ENCODE measurements around the gene VBP1. TPM values are rescaled to one million over a fixed set of nuclear protein-coding genes. Genes with fewer than 3 reads are reported as not detected.

Gene VBP1
- total and polyA plus RNA-seq, 2 of the 8 experiments (the other 6 are each of a cell fraction or from before 2014, with no cell fraction given): 21.6 to 56.0 TPM

DNA sequence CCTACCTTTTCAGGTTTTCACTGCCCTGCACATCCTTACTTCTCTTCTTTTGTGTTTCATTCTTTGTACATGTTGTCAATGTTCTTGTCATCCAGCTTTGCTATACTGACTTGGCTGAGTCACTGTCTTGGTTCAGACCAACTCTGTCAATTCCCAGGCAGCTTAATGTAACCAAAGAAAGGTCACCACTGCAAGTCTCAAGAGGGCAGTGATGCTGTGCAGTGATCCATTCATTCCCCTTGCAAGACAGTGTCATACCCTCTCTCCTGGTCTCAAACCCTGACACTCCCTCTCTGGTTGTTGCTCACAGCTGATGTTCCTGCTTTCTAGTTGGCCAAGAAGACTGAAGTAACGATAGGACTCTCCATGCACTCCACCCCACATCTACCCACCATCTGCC, 30.5 kb downstream of the VBP1 start:
- POLR2A ChIA-PET (ENCODE audit: partially characterized antibody): no interaction called here
- TF ChIP-seq RFX5 (IDR thresholded peaks at IDR 0.05; ENCODE audit: borderline replicate concordance, low read depth, low read length): no peak
- no peak for TF ChIP-seq TBP (IDR thresholded peaks at IDR 0.05; ENCODE audit: low read depth, low read length)
- no peak for TF ChIP-seq GABPA (IDR thresholded peaks at IDR 0.05; ENCODE audit: borderline replicate concordance, insufficient read depth, low read length)
- TF ChIP-seq POLR2AphosphoS5 (IDR thresholded peaks at IDR 0.05; ENCODE audit: low read depth, low read length): no peak
- TF ChIP-seq TEAD4 (IDR thresholded peaks at IDR 0.05; ENCODE audit: low read depth, low read length): no peak
- TF ChIP-seq TAF1 (IDR thresholded peaks at IDR 0.05; ENCODE audit: low read depth, low read length): no peak
- TF ChIP-seq POU5F1 (IDR thresholded peaks at IDR 0.05; ENCODE audit: low read depth, low read length): no peak
- no peak for TF ChIP-seq SIRT6 (IDR thresholded peaks at IDR 0.05; ENCODE audit: low read length)
- TF ChIP-seq, protein P1, sequence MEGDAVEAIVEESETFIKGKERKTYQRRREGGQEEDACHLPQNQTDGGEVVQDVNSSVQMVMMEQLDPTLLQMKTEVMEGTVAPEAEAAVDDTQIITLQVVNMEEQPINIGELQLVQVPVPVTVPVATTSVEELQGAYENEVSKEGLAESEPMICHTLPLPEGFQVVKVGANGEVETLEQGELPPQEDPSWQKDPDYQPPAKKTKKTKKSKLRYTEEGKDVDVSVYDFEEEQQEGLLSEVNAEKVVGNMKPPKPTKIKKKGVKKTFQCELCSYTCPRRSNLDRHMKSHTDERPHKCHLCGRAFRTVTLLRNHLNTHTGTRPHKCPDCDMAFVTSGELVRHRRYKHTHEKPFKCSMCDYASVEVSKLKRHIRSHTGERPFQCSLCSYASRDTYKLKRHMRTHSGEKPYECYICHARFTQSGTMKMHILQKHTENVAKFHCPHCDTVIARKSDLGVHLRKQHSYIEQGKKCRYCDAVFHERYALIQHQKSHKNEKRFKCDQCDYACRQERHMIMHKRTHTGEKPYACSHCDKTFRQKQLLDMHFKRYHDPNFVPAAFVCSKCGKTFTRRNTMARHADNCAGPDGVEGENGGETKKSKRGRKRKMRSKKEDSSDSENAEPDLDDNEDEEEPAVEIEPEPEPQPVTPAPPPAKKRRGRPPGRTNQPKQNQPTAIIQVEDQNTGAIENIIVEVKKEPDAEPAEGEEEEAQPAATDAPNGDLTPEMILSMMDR (IDR thresholded peaks at IDR 0.05; ENCODE audit: control extremely low read depth in 1 of 3, insufficient read depth in 1 of 3, low read depth in 1 of 3, low read length in 3 of 3): no peak
- no peak for TF ChIP-seq SAP30 (IDR thresholded peaks at IDR 0.05; ENCODE audit: insufficient read depth, insufficient replicate concordance, low read length)
- no peak for TF ChIP-seq CTBP2 (IDR thresholded peaks at IDR 0.05; ENCODE audit: borderline replicate concordance, insufficient read depth, insufficient read length, low read length)
- TF ChIP-seq ASH2L (IDR thresholded peaks at IDR 0.05; ENCODE audit: low read length): no peak

More for the DNA sequence above, 30.5 kb downstream of the VBP1 start:
- Histone ChIP-seq H3K36me3 (ENCODE audit: control insufficient read depth in 2 of 4, insufficient read depth in 4 of 4, low read length in 3 of 4) (no peaks in the 10 kb centered on the region), H3K23me2 (ENCODE audit: low read depth, low read length) (no peaks in the 10 kb centered on the region), H3K4me2 (ENCODE audit: insufficient read depth in 1 of 2, low read depth in 2 of 2, low read length in 2 of 2) (no peak overlapping the region), H4K5ac (ENCODE audit: insufficient read length, low read depth, low read length) (no peak overlapping the region), H3K79me1 (ENCODE audit: low read depth, low read length) (no peaks in the 10 kb centered on the region), H2BK12ac (ENCODE audit: low read depth, low read length) (no peak overlapping the region), H4K8ac (ENCODE audit: extremely low read depth, insufficient read depth, low read length) (no peak overlapping the region), H3K79me2 (ENCODE audit: control insufficient read depth in 1 of 2, insufficient read depth in 2 of 2, low read length in 2 of 2) (no peaks in the 10 kb centered on the region), H3K4me1 (replicated peaks in 1 of 4; ENCODE audit: control insufficient read depth in 3 of 4, insufficient read depth in 4 of 4, low read length in 3 of 4) (no peaks in the 10 kb centered on the region), H4K20me1 (replicated peaks in 1 of 2; ENCODE audit: control insufficient read depth in 1 of 2, insufficient read depth in 2 of 2, low read length in 2 of 2) (peaks cover 0 to under 1% of the 10 kb centered on the region in 2 experiments), H3K56ac (replicated peaks; ENCODE audit: insufficient read length, low read depth, low read length) (no peak overlapping the region), H3K14ac (ENCODE audit: insufficient read length) (no peak overlapping the region), H3K27me3 (replicated peaks in 1 of 4; ENCODE audit: control insufficient read depth in 3 of 4, extremely low read depth in 1 of 4, insufficient read depth in 3 of 4, low read length in 3 of 4) (no peaks in the 10 kb centered on the region), H3K9ac (replicated peaks in 1 of 4; ENCODE audit: extremely low read depth in 1 of 4, low read depth in 3 of 4, low read length in 3 of 4) (no peak overlapping the region), H3K4me3 (ENCODE audit: extremely low read depth in 1 of 4, insufficient read depth in 2 of 4, low read depth in 3 of 4, low read length in 4 of 4) (no peak overlapping the region), H2BK120ac (replicated peaks; ENCODE audit: low read depth, low read length) (no peak overlapping the region), H2AFZ (ENCODE audit: low read length) (no peak overlapping the region), H3K18ac (ENCODE audit: extremely low read depth, low read length) (no peak overlapping the region), H2BK20ac (ENCODE audit: low read length) (no peak overlapping the region), H3K27ac (ENCODE audit: low read depth, low read length) (no peak overlapping the region), H4K91ac (replicated peaks; ENCODE audit: insufficient read length, low read length) (no peak overlapping the region), H2BK15ac (ENCODE audit: low read length) (no peak overlapping the region), H2AK5ac (ENCODE audit: low read depth, low read length) (no peak overlapping the region; the same call in 1 of the 2 replicates), H3K9me3 (ENCODE audit: insufficient read depth in 2 of 2, low read depth in 1 of 2, low read length in 1 of 2) (no peaks in the 10 kb centered on the region), H3K23ac (ENCODE audit: insufficient read length) (no peak overlapping the region), H3K4ac (replicated peaks; ENCODE audit: insufficient read length, low read depth, low read length) (no peak overlapping the region), H2BK5ac (ENCODE audit: low read depth, low read length) (no peak overlapping the region)
- CTCF ChIA-PET (ENCODE audit: partially characterized antibody): interaction anchor here (0.6 kb wide), 1 partner anchor 52 kb away, joined by 3 read pairs; no protein-coding TSS in a partner anchor
- no peak for DNase-seq (ENCODE audit: low read depth in 1 of 2, low spot score in 2 of 2)
- FAIRE-seq: peak; percentile 62
- WGBS, 2 experiments (ENCODE audit: extremely low coverage in 1 of 2, insufficient coverage in 1 of 2, insufficient read length in 1 of 2, insufficient replicate concordance in 2 of 2, low coverage in 1 of 2, low lambda C conversion rate in 2 of 2, missing lambda C conversion rate in 1 of 2): 100% methylated on average over 1 of the region's 1 CpG; no CpG with 5 or more reads in 1 of the 2 experiments

All from H1 (cell line).